NCI-H82 treated with DMSO at 0.1 percent for 48 hours (cell line): ENCODE data around the gene COL20A1.
"Not testable (repeated sequence)": the region's sequence is repeated elsewhere in the genome, so short reads cannot be mapped to it uniquely, and the experiment has no call there.

Experiments used
- DNase-seq: peaks from one replicate; lab custom pipeline; 2025; ENCODE audit not compliant: unreplicated experiment; lab: John Stamatoyannopoulos, UW

The COL20A1 gene

DNA sequence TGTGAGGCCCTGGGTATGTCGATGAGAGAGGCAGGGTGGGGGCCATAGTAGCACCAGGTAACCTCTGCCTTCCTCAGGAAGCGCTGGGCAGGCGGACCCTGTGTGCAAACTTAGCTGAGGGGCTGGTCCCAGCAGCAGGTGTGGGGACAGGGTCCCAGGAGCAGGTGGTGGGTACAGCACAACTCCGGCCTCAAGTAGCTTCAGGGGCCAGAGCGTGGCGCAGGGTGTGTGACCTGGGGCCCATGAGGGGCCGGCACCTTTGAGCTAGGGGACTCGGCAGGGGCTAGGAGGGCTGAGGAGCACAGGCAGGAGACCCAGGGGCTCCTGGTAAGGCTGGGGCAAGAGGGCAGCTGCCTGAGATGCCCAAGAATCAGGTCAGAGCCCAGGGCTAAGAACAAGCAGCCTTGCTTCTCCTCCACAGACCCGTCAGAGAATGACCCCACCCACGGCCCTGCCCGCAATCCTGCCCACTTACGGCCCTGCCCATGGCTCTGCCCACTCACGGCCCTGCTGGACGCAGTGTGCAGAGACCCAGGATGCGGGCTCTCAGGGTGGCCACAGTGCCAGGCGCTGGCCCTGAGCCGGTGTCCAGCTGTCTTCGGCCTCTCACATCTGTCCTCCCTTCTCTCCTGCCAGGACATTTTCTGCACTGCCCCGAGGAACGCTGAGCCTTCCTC, 37.2 kb downstream of the COL20A1 start:
- DNase-seq: no peak

DNA sequence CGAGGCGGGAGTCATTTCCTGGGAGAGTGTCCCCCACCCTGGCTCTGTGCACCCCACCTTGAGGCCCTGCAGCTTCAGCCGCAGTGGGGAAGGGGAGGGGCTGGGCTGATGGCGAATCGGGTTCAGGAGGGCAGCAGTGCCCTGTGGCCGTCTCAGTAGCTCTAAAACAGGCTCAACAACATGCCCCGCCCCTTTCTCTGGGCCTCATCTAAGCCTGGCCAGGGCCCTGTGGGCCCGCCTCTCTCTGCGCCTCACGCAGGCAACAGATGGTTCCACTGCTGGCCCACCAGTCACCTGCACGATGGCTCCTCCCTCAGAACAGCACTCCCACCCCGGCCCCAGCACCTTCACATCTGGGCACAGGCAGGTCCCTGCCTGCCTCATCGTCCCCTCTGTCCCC, 38.0 kb downstream of the COL20A1 start:
- DNase-seq: peak; percentile 11

DNA sequence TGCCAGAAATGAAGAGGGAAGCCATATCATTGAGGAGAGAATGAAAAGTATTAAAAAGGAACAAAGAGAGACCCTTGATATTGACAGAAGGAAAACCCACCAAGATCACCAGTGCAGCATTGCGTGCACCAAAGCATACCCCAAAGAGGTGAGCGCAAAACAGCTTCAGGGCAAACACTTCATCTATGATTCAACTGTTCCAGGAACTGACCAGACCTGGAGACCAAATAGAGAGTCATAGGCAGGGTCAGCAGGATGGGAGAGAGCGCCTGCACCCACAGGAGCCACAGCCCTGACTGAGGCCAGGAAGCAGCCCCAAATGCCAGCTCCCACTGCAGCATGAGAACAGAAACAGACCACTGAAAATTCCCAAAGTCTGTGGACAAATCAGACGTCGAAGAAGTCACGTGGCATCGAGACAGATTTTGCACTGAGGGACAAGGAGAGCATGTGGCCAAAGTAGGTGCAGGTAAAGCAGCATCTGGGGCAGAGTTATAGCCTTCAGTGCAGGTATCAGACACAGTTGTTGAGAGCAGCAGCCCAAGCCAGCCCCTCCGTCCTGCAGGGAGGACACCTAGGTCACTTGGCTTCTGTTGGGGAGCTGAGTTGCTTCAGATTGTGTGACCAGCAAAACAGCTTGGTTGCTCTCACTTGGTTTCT, 38.9 kb downstream of the COL20A1 start:
- DNase-seq: no peak

DNA sequence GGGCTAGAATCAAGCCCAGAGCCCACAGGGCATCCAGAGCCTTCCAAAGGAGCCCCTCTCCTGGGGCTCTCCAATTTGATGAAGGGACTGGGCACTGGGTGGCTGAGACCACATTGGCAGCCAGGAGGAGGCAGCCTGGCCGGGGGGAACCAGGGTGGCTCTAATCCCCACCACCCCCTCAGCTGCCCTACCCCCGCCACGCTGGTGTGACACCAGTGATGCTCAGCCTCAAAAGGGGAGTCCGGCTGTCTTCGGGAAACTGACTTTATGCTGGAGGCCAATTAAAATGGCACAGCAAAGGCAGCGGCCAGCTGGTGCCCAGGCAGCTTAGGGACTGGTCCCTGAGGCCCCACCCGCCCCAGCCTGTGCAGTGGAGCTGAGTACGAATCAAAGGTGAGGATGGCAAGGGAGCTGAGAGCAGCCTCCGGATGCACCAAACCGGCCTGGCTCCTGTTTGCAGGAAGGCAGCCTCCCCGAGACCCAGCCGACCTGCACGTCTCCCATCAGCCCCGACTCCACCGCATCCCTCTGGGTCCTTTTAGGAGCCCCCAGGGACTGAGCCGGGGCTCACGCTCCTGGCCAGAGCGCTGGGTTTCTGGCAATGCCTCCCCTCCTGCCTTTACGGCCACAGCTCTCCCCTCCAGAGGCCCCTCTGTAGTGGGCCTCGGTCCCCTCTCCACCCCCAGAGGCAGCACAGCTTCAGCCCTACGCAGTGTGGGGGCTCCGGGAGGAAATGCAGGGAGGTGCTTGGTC, 39.7 kb downstream of the COL20A1 start:
- DNase-seq: no peak

DNA sequence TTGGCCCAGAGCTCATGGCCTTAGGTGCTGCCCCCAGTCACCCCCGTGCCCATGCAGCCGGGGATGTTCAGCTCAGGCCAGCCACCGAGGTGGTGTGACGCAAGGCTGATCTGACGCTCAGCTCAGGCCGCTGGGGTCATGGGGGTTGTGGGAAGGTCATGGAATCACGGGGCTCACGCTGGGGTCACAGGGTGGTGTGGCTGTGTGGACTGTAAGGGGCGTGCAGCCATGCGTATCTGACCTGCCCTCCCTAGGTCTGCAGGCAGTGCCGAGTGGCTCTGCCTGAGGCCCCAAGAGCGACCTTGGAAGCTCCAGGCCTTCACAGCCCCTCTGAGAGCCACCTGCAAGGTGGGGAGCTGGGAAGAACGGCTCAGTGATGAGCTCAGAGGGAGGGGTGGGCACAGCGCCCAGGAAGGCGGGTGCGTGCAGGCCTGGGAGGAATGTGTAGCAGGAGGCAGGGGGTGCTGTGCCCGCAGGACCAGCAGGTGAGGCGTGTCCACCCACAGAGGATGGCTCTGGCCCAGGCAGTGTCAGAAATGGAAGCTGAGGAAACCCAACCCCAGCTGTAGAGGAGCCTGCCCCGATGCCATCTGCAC, 40.4 kb downstream of the COL20A1 start:
- no peak for DNase-seq

DNA sequence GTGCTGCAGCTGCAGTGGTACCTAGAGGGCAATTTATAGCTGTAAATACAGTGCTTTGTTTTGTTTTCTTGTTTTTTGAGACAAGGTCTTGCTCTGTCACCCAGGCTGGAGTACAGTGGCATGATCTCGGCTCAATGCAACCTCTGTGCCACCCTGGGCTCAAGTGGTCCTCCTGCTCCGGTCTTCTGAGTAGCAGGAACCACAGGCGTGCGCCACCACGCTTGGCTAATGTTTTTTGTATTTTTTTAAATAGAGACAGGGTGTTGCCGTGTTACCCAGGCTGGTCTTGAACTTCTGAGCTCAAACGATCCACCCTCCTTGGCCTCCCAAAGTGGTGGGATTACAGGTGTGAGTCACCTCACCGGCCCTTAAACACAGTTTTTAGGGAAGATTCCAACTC, 41.4 kb downstream of the COL20A1 start:
- DNase-seq: no peak

DNA sequence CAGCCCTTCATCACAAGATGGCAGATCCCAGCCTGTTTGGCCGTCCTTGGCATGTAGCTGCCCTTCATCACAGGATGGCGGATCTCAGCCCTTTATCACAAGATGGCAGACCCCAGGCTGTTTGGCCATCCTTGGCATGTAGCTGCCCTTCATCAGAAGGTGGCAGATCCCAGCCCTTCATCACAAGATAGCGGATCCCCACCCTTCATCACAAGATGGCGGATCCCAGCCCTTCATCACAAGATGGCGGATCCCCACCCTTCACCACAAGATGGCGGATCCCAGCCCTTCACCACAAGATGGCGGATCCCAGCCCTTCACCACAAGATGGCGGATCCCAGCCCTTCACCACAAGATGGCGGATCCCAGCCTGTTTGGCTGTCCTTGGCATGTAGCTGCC, 42.1 kb downstream of the COL20A1 start:
- DNase-seq: not testable (repeated sequence)

DNA sequence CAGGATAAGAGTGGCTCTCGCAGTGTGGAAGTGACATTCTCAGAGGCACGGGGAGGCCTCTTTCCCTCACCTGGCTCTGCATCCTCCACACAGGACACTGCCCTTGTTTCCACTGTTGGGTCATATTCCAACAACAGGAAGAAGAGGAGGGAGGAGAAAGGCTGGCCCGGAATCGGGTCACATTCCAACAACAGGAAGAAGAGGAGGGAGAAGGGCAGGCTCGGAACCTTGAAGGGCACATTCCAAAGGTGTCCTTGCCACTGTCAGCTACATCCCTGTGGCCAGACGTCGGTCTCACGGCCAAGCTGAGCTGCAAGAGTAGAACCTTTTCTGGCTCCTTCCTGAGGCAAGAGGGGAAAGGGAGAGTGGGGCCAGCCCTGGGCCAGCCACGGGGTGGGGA, 42.7 kb downstream of the COL20A1 start:
- DNase-seq: no peak

DNA sequence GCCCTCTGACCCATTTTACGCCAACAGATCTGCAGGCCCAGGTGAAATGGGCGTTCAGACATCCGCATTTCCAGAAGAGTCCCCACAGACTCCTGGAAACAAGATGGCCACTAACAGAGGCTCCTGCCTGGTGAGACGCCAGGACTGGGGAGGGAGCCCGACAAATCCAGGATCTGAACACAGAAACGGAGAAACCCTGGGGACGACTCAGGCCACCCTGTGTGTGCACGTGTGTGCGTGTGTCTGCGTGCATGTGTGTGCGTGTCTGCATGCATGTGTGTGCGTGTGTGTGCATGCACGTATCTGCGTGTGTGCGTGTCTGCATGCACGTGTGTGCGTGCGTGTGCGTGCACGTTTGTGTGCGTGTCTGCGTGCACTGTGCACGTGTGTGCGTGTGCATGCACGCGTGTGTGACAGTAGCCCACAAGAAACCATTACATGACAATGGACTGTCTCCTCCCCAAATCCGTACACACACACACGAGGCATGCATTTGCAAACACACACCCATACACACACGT, 43.3 kb downstream of the COL20A1 start:
- DNase-seq: no peak

DNA sequence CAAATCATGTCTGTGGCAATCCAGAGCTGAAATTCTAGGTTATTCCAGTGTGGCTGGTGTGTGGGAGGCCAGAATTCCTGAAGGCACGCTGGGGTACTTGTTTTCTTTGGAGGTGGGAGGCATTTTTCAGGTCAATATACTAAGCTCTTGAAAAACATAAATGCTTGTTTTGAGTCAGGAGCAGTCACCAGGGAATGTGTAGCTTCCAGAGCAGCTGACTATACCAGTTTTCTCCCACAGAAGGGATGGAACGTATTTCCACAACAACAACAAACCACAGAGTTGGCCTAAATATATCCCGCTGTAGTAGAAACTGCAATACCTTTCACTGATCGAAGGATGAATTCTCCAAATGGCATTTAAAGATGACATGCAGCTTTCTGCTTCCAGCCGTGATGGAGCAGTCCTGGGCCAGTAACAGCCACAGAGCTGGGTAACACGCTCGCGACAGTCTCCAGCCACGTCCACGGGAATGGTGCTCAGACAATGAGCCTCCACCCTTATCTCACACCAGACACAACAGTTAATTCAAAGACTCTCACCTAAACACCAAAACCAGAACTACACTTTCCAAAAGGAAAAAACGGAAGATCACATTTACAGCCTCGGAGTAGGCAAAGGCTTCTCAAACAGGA, 44.9 kb downstream of the COL20A1 start:
- no peak for DNase-seq

DNA sequence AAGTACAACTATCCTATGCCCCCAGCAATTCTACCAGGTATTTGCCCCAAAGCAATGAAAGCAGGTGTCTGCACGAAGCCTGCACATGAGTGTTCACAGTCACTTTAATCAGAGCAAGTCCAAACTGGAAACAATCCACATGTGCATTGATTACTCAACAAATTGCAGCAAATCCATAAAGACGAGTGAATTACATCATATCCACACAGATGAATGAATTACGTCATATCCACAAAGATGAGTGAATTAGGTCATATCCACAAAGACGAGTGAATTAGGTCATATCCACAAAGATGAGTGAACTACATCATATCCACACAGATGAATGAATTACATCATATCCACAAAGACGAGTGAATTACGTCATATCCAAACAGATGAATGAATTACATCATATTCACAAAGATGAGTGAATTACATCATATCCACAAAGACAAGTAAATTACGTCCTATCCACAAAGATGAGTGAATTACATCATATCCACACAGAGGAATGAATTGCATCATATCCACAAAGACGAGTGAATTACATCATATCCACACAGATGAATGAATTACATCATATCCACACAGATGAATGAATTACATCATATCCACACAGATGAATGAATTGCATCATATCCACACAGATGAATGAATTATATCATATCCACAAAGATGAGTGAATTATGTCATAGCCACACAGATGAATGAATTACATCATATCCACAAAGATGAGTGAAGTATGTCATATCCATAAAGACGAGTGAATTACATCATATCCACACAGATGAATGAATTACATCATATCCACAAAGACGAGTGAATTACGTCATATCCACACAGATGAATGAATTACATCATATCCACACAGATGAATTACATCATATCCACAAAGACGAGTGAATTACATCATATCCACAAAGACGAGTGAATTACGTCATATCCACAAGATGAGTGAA, 46.4 kb downstream of the COL20A1 start:
- DNase-seq: not testable (repeated sequence)

DNA sequence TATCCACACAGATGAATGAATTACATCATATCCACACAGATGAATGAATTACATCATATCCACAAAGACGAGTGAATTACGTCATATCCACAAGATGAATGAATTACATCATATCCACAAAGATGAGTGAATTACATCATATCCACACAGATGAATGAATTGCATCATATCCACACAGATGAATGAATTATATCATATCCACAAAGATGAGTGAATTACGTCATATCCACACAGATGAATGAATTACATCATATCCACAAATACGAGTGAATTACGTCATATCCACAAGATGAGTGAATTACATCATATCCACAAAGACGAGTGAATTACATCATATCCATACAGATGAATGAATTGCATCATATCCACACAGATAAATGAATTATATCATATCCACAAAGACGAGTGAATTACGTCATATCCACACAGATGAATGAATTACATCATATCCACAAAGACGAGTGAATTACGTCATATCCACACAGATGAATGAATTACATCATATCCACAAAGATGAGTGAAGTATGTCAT, 47.2 kb downstream of the COL20A1 start:
- not testable (repeated sequence) for DNase-seq

DNA sequence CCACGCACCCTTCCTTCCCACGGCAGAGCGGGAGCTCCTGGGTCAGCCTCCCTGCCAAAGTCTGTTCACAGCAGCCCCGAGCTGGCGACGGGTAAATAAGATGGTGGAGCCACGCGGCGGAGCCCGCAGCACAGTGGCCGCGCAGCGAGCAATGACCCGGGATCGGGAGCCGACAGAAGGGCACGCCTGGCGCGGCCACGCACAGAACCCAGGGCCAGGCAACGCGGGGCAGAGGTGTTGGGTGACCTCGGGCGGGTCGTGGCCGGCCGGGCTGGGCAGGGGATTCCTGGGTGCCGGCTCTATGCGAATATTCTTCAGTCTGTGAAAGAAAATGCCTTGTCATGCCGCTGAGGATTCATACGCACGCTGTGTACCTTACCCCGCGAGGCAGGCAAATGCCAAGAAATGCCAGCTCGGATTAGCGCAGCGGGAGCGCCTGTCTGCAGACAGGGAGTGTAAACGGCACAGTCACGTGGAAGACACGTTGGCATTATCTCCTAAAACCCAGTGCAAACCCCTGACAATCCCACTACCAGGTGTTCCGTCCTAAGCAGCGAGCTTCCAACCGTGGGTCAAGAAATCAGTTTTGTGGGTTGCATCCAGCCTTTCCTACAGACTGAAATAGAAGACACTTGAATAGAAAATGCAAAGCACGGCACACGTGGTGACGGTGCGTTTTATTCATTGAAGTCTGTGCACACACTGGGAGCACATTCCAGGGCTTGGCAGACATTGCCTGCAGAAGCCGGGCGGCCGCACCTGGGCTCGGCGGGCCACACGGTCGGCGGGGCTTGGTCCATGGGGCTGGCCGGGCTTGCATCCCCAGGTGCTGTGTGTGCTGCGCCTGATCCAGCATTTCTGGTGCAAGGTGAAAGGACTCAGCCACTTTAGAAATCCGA, 49.8 kb downstream of the COL20A1 start:
- no peak for DNase-seq

DNA sequence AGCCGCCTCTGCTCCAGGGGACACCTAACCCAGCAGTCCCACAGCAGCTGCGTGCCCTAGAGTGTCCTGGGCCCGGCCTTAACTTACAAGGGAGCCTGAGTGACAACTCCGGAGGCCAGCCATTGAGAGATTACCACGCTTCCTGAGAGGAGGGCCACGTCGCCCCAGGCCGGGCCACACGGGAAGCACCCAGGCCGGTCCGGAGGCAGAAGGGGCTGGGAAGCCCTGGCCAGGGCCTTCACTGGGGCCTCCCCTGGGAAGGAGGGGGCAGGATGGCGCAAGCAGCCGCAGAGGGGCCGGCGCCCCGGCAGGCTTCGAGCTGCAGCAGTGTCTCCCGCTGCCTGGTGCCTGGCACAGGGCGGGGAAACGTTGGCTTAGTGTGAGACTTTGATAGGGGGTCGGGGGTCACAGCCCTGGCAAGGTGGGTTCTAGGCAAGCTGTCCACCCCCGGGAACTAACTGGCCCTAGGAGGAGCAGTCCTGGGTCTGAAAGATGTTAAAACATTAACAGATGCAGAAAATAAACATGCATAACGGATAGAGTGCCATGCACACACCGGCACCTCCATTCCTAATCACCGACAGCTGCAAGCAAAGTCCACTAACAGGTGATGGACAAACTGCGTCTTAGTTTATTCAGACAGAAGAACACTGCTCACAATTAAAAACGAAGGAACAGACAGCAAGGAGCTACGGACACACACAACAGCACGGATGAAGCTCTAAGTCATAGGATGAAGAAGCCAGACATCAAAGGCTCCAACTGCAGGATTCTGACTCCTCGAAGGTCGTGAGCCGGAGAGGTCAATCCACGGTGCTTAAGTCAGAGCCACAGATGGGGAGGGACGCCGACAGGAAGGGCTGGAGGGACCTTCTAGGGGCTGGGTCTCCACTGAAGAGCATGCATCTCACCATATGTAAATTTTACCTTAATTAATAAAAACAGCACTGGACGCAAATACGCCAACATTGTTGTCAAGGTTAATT, 50.8 kb downstream of the COL20A1 start:
- no peak for DNase-seq

DNA sequence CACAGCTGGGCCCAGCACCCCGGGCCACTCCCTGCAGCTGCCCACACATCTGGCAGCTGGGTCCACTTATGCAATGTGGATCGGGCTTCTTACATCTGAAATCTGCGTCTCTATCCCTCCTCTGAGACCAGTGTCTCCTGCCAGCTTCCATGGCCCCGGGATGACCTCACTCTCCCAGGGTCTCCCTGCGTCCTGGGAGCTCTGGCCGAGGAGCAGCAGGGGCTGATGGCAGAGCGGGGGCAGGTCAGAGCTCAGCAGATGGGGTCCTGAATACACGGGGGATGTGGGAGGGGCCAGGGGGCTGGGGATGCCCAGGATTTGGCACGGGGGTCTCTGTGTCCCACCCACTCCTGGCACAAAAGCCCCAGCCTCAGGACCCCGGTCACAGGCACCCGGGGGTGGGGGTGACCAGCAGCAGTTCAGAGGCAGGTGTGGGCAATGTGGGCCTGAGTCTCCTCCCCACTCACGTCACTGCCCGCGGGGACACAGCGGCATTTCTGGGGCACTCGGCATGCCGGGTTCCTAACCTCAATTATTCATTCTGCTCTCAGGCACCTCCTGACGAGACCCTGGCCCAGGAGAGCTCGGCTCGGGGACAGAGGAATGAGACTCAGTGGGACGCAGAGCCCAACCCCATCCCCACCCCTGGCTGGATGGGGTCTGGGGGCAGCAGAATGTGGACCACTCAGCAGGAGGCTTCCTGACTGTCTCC, 51.8 kb downstream of the COL20A1 start:
- DNase-seq: no peak

DNA sequence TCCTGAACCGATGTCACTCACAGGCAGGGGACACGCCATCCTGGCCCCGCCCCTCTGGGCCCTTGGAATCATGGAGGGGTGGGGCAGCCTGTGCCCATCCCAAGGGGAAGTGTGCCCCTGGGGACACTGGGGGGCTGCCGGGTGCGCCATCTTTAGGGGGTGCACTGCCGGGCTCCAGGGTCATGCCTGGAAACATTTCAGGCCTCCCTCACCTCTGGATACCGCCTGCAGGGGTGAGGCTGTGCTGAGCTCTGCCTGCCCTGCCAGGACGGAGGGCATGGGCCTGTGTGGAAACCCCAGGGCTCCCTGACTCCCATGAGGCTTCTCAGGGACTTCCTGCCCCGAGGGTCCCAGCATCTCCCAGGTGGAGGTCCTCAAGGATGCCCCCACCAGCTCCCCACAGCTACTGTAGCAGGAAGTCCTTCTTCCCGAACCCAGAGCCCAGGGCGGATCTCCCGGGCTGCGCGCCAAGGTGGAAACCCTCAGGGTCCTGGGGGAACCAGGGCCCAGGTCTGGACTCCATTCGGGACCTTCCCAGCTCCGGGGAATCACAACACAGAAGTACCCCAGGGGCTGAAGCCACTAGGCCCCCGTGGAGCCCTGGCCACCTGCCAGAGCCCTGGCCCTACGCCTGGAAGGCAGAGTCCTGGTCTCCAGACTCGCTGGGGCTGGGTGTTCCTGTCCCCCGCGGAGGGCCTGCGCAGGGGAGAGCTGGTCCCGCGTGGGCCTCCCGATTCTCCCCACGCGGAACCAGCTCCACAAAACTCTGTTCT, 52.5 kb downstream of the COL20A1 start:
- no peak for DNase-seq
